Medulla oblongata (tissue), 1 donor: Measurements from ENCODE around the gene ZSCAN4.

Experiments used
- DNase-seq: peaks from one replicate; pipeline ENCODE4 v3.0.0-alpha.2; 2015; ENCODE audit errors: extremely low spot score

Gene ZSCAN4

GRCh38 chr19:57668635-57669034 lies at the start of gene ZSCAN4:
Gene ZSCAN4, plus strand, starts transcription at chr19:57668935. Its CDS starts 7,211 bp downstream, at chr19:57676146.
- DNase-seq, result no peak

GRCh38 chr19:57620673-57621348 lies 47.9 kb upstream of the ZSCAN4 start:
- DNase-seq, result no peak

GRCh38 chr19:57623091-57623490 lies 45.6 kb upstream of the ZSCAN4 start:
- no peak for DNase-seq

GRCh38 chr19:57632987-57633831 lies 35.5 kb upstream of the ZSCAN4 start, which contains the start of gene ZNF211:
Gene ZNF211, plus strand, starts transcription at chr19:57633168. Its CDS starts 179 bp downstream, at chr19:57633347.
- peak; percentile 98 for DNase-seq

- DNase-seq, result no peak
Observed at GRCh38 chr19:57633832-57634131, 35.0 kb upstream of the ZSCAN4 start.

GRCh38 chr19:57637379-57637778 lies 31.4 kb upstream of the ZSCAN4 start:
- DNase-seq, result no peak

- no peak for DNase-seq
Observed at GRCh38 chr19:57641715-57642234, 27.0 kb upstream of the ZSCAN4 start.

- DNase-seq, result no peak
Observed at GRCh38 chr19:57642396-57643046, 26.2 kb upstream of the ZSCAN4 start.

- DNase-seq, result no peak
Observed at GRCh38 chr19:57643734-57644133, 25.0 kb upstream of the ZSCAN4 start.

GRCh38 chr19:57648331-57649003 lies 20.3 kb upstream of the ZSCAN4 start:
- peak; percentile 7 for DNase-seq

- DNase-seq, result no peak
Observed at GRCh38 chr19:57651654-57651996, 17.1 kb upstream of the ZSCAN4 start.

- DNase-seq, result no peak
Observed at GRCh38 chr19:57653689-57654088, 15.0 kb upstream of the ZSCAN4 start.

- DNase-seq, result no peak
Observed at GRCh38 chr19:57655443-57655842, 13.3 kb upstream of the ZSCAN4 start.

GRCh38 chr19:57656346-57656745 lies 12.4 kb upstream of the ZSCAN4 start:
- DNase-seq, result no peak

GRCh38 chr19:57664269-57665127 lies 4.2 kb upstream of the ZSCAN4 start:
- peak; percentile 27 for DNase-seq

GRCh38 chr19:57665261-57665806 lies 3.4 kb upstream of the ZSCAN4 start:
- no peak for DNase-seq

- no peak for DNase-seq
Observed at GRCh38 chr19:57667228-57667627, 1.5 kb upstream of the ZSCAN4 start.

- no peak for DNase-seq
Observed at GRCh38 chr19:57671124-57671895, 2.6 kb downstream of the ZSCAN4 start.

GRCh38 chr19:57672466-57672865 lies 3.7 kb downstream of the ZSCAN4 start:
- DNase-seq, result no peak

GRCh38 chr19:57675881-57676280 lies 7.1 kb downstream of the ZSCAN4 start:
- DNase-seq, result no peak
